ENCODE results near the gene PNRC2.

DNA sequence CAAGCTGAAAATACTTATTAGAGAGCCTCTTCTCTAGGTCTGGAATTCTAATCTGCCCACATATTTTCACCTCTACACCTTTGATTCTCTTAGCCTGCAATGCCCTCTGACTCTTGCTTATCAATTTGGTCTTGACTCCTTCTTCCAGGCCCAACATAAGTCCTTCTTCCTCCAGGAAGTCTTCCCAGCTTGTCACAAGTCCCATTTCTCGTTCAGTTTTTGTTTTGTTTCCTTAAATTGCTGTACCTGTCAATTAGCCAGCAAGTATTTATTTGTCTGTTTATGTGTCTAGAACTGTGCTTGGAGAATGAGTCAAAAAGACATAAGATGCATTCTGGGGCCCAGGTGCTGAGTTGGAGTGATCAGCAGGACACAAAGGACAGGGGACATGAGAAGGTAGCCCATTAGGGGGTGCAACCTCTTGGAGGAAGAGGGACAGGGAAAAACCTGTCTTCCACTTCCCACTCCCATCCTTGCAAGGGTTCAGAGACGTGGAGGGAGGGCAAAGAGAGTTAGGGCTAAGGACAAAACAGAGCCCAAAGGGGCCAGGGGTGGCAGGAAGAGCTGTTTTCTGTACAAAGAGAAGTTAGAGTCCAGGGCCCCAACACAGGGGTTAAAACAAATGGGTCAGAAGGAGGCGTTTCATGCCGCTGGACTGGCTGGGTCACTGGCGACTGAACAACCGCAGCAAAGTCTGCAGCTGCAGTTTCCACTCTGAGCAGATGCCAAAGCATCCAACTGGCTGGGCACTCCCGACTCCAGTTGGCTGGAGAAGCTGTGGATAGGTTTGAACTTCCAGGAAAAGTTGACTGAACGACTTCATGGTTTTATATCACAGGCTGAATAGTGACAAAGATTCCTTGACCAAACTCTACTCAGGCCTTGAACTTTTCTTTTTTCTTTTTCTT, 35.8 kb upstream of the PNRC2 start:
- TF ChIP-seq ZBTB1 (tag by site-specific recombination; IDR thresholded peaks at IDR 0.05) (no peak), TCF7L2 (IDR thresholded peaks at IDR 0.05; ENCODE audit: borderline replicate concordance, low read depth, low read length) (no peak), SALL2 (tag by site-specific recombination; IDR thresholded peaks at IDR 0.05; ENCODE audit: borderline replicate concordance) (no peak), ZIC2 (tag by site-specific recombination; IDR thresholded peaks at IDR 0.05) (no peak), ZNF510 (tag by site-specific recombination; IDR thresholded peaks at IDR 0.05; ENCODE audit: insufficient replicate concordance) (no peak)
